GM21717 (cell line): Measurements from ENCODE around the gene TRAPPC12.
"Not testable (repeated sequence)": the region's sequence is repeated elsewhere in the genome, so short reads cannot be mapped to it uniquely, and the experiment has no call there.

Experiments
- ATAC-seq: cut with Tn5 transposase; IDR thresholded peaks from one replicate; pipeline ENCODE4 v1.9.1; 2021; ENCODE audit warnings: mild to moderate bottlenecking, moderate library complexity; ENCODE audit not compliant: unreplicated experiment

The TRAPPC12 gene

DNA sequence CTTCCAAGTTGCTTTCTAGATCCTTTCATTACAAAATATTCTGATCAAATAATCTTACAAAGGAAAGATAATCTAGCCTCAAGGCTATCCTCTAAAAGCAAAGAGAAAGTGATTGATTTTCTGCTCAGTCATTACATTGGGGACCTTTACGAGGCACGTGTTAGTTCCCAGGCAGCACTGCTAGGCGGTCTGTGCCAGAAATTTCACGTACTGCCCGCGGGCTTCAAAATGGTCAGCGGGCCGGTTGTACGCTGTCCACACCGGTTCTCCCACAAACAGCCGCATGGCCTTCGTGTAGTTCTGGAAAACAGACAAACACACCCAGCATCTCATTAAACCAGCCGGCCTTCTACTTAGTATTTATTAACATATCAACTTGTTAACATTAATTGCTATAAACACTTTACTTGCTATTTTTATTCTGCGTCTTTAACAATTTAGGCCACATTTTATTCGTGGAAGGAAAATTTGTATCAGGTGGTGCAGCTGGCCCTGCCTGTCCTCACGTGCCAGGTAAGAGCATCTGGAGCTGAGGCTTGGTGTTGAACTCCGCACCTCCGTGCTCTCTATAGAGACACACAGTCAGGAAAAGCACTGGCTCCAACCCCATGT lies 119.4 kb downstream of the TRAPPC12 start:
- ATAC-seq = no peak

DNA sequence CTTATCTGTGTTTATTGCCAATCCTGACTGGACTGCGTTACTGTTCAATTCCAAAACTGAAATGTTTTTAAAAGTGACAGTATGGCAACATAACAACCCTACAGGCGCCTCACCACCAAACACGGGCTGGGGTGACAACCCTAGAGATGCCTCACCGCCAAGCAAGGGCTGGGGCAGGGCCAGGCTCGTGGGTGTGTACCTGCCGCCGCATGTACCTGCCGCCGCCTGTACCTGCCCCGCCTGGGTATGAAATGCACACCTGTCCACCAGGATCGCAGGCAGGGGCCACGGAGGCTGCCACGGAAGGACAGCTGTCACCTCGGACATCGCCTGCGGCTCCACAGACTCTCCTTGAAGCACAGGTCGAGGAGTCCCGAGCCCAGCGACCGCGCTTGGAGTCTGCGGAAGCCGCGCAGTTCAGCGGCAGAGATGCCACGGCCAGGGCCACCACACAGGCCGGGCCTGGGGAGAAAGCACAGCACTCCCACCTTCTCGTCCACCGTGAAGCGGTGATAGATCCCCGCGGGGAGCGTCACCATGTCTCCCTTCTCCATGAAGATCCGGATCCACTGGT lies 120.9 kb downstream of the TRAPPC12 start:
- ATAC-seq = no peak

DNA sequence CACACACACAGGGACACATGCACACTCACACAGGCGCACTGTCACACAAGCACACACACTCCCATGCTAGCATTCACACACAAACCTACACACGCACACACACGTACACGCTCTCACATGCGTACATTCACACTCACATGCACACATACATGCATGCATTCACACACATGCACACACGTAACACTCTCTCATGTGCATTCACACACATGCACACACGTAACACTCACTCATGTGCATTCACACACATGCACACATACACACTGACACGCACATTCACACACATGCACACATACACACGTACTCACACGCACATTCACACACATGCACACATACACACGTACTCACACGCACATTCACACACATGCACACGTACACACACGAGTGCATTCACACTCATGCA lies 123.6 kb downstream of the TRAPPC12 start:
- ATAC-seq = no peak

DNA sequence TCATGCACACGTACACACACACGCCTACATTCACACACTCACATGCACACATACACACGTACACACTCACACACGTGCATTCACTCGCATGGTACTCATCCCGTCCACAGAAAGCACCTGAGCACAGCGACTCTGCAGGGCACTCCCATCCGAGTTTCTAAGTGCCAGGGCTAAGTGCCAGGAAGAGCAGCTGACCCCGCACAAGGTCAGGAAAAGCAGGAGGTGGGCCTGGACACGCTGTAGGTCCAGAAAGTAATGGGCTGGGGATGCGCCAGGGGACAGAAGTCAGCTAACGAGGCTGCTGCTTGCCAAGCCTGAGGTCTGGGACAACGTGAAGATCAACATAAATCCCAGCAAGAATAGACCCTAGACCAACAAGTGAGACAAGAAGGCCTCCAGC lies 124.0 kb downstream of the TRAPPC12 start:
- ATAC-seq = no peak

DNA sequence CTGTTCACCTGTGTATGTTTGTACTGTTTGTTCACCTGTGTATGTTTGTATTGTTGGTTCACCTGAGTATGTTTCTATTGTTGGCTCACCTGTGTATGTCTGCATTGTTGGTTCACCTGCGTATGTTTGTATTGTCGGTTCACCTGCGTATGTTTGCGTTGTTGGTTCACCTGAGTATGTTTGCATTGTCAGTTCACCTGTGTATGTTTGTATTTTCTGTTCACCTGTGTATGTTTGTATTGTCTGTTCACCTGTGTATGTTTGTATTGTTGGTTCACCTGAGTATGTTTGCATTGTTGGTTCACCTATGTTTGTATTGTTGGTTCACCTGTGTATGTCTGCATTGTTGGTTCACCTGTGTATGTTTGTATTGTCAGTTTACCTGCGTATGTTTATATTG lies 125.2 kb downstream of the TRAPPC12 start:
- ATAC-seq = no peak

DNA sequence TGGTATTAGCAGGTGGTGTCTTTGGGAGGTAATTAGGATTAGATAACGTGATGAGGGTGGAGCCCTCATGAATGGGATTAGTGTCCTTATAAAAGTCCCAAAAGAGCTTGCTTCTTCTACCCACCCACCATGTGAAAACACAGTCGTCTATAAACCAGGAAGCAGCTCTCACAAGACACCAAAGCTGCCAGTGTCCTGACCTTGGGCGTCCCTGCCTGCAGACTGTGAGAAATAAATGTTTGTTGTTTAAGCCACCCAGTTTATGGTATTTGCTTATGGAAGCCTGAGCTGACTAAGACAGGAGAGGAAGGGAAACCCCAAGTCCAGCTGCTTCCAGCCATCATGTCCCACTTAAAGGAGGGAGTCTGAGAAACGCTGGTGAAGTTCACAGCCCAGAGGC lies 126.3 kb downstream of the TRAPPC12 start:
- no peak for ATAC-seq

DNA sequence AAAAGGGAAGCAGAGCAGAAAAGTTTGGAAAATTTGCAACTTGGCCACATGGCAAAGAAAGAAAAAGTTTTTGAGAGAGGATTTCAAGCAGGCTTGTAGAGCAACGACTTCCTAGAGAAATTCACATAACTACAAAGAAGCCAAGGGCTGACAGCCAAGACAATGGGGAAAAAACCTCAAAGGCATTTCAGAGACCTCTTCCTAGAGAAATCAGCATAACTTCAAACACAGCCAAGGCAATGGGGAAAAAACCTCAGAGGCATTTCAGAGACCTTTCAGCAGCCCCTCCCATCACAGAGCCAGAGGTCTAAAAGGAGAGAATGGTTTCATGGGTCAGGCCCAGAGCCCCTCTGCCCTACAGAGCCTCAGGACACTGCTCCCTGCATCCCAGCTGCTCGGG lies 132.6 kb downstream of the TRAPPC12 start:
- ATAC-seq = no peak

DNA sequence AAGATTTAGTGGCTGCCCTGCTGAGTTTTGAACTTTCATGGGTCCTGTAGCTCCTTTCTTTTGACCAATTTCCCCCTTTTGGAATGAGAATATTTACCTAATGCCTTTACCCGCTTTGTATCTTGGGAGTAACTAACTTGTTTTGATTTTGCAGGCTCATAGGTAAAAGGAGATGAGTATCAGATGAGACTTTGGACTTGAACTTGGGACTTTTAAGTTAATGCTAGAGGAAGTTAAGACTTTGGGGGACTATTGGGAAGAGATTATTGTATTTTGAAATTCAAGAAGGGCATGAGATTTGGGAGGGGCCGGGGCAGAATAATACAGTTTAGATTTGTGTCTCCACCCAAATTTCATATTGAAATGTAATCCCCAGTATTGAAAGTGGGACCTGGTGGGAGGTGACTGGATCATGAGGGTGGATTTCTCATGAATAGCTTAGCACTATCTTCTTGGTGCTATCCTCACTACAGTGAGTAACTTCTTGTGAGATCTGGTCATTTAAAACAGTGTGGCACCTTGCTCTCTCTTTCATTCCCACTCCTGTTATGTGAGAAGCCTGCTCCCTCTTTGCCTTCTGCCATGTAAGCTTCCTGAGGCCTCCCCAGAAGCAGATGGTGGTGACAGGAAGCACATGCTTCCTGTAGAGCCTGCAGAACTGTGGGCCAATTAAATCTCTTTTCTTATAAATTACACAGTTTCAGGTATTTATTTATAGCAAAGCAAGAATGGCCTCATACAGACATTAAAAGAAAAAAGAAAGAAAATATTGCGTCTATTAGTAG lies 133.7 kb downstream of the TRAPPC12 start:
- ATAC-seq = no peak

DNA sequence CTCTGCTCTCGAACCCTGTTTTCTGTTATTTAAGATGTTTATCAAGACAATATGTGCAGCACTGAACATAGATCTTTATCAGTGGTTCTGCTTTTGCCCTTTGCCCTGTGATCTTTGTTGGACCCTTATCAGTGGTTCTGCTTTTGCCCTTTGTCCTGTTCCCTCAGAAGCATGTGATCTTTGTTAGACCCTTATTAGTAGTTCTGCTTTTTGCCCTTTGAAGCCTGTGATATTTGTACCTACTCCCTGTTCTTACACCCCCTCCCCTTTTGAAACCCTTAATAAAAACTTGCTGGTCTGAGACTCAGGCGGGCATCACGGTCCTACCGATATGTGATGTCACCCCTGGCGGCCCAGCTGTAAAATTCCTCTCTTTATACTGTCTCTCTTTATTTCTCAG lies 135.9 kb downstream of the TRAPPC12 start:
- not testable (repeated sequence) for ATAC-seq

DNA sequence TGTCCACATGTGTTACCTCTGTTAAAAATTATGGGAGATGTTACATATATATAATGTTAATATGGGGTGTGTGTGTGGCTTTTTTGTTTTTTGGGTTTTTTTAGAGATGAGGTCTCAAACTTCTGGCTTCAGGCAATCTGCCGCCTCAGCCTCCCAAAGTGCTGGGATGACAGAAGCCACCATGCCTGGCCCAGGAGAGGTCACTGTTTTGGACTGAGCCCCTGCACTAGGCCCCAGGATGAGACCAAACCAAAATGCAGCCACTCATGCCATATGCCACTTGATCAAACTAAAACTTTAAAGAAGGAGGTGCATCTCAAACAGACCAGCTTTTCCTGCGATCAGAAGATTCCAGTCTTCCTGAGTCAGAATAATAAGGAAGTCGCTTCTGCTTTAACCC lies 137.3 kb downstream of the TRAPPC12 start:
- ATAC-seq = no peak

DNA sequence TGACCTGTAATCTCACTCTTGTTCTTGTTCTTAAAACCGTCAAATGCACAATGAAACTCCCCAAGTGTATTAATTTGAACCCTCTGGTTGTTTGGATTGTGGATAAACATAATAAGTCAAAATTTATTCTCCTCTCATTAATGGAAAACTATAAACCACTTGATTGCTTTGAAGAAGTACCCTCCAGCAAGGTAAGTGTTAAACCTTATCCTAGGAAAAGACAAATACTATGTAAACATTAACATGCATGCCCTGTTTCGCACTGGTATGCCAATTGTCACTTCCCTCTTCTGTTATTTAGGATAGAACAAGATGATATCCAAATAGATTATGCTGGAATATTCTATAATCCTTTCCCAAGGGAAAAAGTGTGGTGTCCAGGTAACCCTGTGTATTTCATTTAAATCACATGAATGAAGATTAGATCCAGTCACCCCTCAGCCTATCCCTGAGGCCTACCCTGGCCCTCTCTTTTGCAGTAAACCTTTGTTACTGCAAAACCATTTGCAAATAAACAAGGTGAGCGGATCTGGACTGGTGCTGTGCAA lies 138.5 kb downstream of the TRAPPC12 start:
- ATAC-seq = no peak

DNA sequence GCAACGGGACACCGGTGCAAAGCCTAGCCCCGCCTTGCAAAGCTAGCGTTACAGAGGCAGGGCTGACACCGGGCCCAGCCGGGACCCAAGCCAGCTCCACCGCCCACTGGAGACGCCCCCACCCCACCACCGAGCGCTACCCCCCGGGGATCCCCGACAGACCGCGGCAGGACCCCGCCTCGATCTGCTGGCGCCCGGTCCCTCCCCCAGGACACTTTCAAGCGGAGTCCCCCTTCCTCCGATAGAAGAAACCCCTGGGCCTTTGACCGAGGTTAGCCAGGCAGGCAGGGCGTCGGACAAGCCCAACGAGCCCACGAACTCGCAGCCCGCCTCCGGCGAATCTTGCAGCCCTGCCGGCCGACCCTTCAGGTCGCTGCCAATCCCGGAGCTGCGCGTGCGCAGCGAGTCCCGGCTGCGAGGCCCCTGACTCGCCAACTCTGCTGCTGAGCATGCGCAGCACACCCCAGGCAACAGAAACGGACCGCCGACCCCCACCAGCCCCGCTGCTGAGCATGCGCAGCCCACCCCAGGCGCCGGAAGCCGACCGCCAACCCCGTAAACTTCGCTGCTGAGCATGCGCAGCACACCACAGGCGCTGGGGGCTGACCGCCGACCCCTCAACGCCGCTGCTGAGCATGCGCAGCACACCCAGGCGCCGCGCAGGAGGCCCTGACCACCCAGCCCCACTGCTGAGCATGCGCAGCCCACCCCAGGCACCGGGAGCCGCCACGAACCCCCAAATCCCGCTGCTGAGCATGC lies 139.2 kb downstream of the TRAPPC12 start:
- ATAC-seq = peak; percentile 78

DNA sequence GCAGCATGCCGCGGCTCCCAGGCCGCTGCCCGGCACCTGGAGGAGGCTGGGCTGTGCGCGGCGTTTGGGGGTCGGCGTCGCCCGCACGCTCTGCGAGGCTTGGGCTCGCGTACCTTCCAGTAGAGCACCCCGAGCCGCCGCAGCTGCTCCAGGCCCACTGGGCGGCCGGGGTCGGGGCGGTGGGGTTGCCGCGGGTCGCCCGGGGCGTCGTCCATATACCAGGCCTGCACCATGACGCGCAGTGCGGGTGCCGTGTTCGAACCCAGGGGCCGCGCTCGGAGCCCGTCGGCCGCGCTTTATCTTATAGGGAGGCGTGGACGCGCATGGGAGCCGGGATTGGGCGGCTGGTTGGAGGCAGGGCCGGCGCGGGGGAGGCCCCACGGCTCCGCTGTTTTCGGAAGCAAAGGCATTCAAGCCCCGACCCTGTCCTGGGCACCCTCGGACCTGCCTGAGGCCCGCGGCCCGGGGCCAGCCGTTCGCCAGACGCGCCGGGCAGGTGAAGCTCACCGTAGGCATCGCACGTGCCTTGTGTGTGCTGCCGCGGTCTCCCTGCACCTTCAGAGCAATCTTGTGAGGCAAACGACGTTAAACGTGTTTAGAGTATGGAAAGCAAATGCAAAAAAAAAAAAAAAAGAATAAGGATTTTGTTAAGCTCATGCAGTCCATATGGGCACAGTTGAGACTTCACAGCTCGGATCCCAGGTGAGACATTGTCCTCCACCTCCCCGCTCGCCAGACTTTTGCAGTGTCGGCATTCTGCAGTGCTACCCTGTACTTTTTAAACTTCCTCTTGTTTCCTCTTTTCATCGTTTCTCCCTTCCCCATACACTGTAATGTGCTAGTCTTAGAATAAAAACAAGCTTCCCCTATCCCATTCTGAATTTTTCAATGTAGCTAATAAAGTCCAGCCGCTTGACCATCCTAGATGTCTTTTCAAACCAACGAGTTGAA lies 140.0 kb downstream of the TRAPPC12 start, which contains the start of gene ADI1:
ADI1 (minus strand) TSS at position 277 of the 951 bp plus-strand sequence; CDS start at position 233, 44 bp downstream.
- ATAC-seq = peak; percentile 71

DNA sequence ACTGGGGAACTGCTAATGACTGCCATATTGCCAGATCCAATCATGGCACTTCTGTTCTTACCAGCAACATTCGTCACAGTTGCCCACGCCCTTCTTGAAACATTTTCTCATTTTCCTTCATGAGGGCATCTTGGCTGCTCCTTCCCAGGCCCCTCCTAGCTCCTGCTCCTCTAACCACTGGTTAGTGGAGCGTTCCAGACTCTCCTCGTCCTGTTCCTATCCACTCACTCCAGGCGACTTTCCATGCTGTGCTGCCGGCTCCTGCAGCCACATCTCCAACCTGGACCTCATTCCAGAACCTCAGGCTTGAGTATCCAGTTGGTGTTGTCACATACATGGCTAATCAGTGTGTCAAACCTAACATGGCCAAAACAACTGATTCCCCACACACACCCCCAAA lies 141.1 kb downstream of the TRAPPC12 start:
- ATAC-seq = no peak

DNA sequence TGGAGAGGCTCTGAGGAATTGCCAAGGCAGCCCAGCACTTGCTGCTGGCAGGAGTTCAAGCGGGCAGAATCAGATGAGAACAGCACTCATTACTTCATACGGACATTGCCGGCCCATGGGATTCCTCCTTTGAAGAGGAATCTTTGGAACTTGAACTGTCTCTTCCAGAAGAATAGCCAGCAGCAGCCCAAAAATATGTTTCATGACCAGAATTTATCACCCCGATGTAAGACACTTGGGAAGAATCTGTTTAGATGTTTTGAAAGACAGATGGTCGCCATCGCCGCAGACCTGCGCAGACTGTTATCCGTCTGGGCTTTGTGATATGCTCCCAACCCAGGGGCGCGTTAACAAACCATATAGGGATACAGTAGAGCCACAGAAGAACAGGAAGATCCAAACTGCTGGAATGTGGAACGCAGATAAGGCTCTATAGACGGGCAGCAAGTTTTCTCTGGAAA lies 143.5 kb downstream of the TRAPPC12 start:
- ATAC-seq = no peak

DNA sequence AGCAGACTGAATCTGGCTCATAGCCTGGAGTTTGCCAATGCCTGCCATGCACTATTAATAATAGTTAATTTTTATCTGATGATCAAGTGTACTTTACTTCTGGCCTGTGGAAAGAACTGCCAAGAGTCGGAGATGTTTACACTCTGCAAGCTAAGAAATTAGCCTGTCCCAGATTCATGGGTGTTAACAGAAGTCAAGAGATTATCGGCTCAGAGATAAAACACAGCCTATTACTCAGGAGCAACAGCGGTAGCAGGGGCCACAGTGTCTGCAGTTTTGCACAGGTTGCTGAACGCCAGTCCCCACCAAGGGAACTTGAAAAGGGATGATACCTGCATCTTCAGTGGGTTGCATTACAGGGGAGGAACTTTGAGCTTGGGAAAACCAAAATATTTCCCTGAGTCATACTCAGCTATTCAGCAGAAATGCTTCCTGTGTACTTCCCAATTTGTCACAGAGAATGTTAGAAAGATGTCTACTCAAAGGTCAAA lies 144.1 kb downstream of the TRAPPC12 start:
- ATAC-seq = no peak

DNA sequence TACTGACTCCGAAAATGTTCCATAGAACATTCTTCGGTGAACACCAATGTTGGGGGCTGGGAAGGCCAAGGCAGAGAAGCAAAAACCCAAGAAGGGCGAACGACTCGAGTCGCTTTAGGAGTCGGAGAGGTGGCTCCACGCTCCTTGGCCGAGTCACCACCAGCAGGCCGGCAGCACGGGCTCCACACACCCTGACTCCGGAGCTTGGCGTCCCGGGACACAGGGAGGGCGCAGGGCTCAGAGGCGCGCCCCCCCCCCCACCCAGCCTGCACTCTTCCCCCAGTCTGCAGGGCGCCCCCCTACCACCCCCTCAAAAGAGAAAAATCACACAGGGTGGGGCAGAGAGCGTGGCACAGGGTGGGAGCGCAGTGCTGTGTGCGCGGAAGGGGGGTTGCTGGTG lies 147.4 kb downstream of the TRAPPC12 start:
- no peak for ATAC-seq

DNA sequence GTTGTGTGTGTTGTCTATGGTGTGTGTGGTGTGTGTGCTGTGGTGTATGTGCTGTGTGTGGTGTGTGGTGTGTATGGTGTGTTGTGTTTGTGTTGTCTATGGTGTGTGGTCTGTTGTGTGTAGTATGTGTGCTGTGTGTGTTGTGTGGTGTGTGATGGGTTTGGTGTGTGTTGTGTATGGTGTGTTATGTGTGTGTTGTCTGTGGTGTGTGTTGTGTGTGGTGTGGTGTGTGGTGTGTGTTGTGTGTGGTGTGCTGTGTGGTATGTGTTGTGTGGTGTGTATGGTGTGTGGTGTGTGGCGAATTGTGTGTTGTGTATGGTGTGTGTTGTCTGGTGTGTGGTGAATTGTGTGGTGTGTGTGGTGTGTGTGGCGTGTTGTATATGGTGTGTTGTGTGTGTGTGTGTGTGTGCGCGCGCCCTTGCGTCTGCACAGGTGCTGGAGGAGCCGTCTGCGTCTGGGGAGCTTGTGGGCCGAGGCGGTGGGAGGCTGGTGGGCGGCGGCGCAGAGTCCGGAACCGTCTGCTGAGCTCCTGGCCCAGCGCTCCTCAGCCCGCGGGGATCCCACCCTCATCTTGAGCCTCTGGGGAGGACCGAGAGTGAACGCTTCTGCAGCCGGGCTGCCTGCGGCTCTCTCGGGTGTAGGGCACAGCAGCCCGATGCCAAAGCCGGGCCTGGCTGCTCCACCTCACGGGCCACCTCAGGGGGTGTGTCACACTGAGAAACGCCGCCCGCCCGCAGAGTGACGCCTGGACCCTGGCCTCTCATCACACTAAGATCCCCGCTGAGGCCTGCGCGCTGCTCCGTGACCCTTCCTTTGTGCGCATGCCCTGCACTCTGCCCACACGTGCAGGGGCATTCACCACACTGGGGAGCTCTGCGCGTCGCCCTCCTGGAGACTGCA lies 148.6 kb downstream of the TRAPPC12 start:
- ATAC-seq = no peak
